Heart left ventricle (tissue), 16 donors: ENCODE data around the gene KEAP1. TPM values are rescaled to one million over a fixed set of nuclear protein-coding genes. Genes with fewer than 3 reads are reported as not detected.

Experiments
- ATAC-seq, 4 donors: fragments of 200-7000 bp; cut with Tn5 transposase; one replicate each; pipeline ENCODE4 v1.9.1; 2020 to 2022; ENCODE audit warnings: moderate library complexity in 4 of 4, mild to moderate bottlenecking in 3 of 4, moderate number of reproducible peaks in 1 of 4
- DNase-seq, 5 donors: peaks; one replicate each; pipeline ENCODE4 v3.0.0-alpha.2; 2020
- H3K27ac ChIP-seq, 12 donors: fragments of 200-600 bp; sonication (generic) in 4 of 12; one replicate each; pipeline versions ENCODE4 v1.5.0 to v1.8.0; 2016 to 2022; ENCODE audit warnings: mild to moderate bottlenecking in 2 of 12
- H3K27me3 ChIP-seq, 9 donors: fragments of 200-600 bp; sonication (generic) in 2 of 9; one replicate each; pipeline versions ENCODE4 v1.5.1 to v1.8.0; 2016 to 2022; ENCODE audit warnings: mild to moderate bottlenecking in 3 of 9
- H3K36me3 ChIP-seq, 9 donors: fragments of 200-600 bp; sonication (generic) in 2 of 9; one replicate each; pipeline versions ENCODE4 v1.5.0 to v1.8.0; 2018 to 2022; ENCODE audit warnings: mild to moderate bottlenecking in 2 of 9
- H3K4me1 ChIP-seq, 12 donors: fragments of 200-600 bp; sonication (generic) in 4 of 12; one replicate each; pipeline versions ENCODE4 v1.5.0 to v1.8.0; 2016 to 2022; ENCODE audit warnings: mild to moderate bottlenecking in 3 of 12
- H3K4me3 ChIP-seq, 12 donors: fragments of 200-600 bp; sonication (generic) in 4 of 12; one replicate each; pipeline versions ENCODE4 v1.5.0 to v1.8.0; 2017 to 2022; ENCODE audit warnings: mild to moderate bottlenecking in 9 of 12, moderate library complexity in 4 of 12
- H3K9me3 ChIP-seq, 12 donors: fragments of 200-600 bp; sonication (generic) in 4 of 12; one replicate each; pipeline versions ENCODE4 v1.5.0 to v1.8.0; 2016 to 2022; ENCODE audit warnings: mild to moderate bottlenecking in 1 of 12
- POLR2A ChIP-seq, 2 donors: fragments of 450-650 bp; IDR thresholded peaks; one replicate each; pipeline ENCODE4 v1.6.1; 2017; ENCODE audit warnings: antibody characterized with exemption in 2 of 2, mild to moderate bottlenecking in 2 of 2, moderate library complexity in 2 of 2
- WGBS, 4 donors: extraction: QIAGEN DNeasy Blood & Tissue Kit in 2 of 4; methylation state at CpG; one replicate each; pipeline versions ENCODE4 v1.1.5 to v1.1.7; 2013 to 2018; 5-methylcytosine and 5-hydroxymethylcytosine counted together
- intact Hi-C, 10 donors: fragments of 100-400 bp; cut with DNase I; formaldehyde crosslinking; loops; one replicate each; pipeline versions ENCODE4 v1.11.1 to v1.14.2; 2022
- polyA plus RNA-seq, 2 donors: library from polyadenylated mRNA; stranded (reverse); fragments of 200-250 nt; gene quantifications; one replicate each; pipeline ENCODE4 v1.2.3, GENCODE V29; 2013
- total RNA-seq, 9 donors: library from RNA; depleted of rRNA in 2 of 9; stranded (reverse); fragments of >200 nt in 2 of 9; fragmentation: NEBNext Ultra II Directional in 3 of 9; extraction: Animal tissue kit (Norgen Biotek cat#: 25700) in 3 of 9; gene quantifications; one replicate each; pipeline versions ENCODE4 v1.1.0 to v1.2.4, GENCODE V29; 2016 to 2023
- TF ChIP-seq, protein P1 (sequence below), 12 donors: fragments of 200-600 bp; sonication (generic) in 4 of 12; IDR thresholded peaks; one replicate each; pipeline versions ENCODE4 v1.5.0 to v1.8.0; 2018 to 2022; ENCODE audit warnings: antibody characterized with exemption in 12 of 12, mild to moderate bottlenecking in 5 of 12
- donor health status: ischemic (EF 13 %, LVEDD 7.1; RV severe dilation, severe dysfunction).
- donor health status: healthy with polysubstance abuse.
- donor health status: DM: no; HTN: yes; CAD: no.
- donor health status: DM: no; HTN: no; CAD: no.
- donor health status: ischemic (EF 25% LVEDD 6.9; RV normal size, moderate dysfunction).
- donor health status: ischemic (EF 25% LVEDD 5.7; RV mildly dilated, moderate dysfunction).
- donor health status: healthy.
- donor health status: DM: yes; HTN: yes; CAD: no.
- donor health status: ischemic (EF 35%, LVEDD 5.7; RV mildly dilated, moderate dysfunction).
- donor health status: nonischemic (EF 11% LVEDD 7.7; RV severe dilation, severe dysfunction).
- donor health status: DM: yes; HTN: yes; CAD: no.
- donor health status: PGD.
- donor health status: ischemic (EF 29% LVEDD 5.4; RV normal size, mild dysfunction).
- donor health status: nonischemic (EF 23%, LVEDD 6.1; RV moderate dilation, normal function).

KEAP1 gene
- total and polyA plus RNA-seq, 11 donors, result 52.8 to 94.2 (median 67.6) TPM

DNA sequence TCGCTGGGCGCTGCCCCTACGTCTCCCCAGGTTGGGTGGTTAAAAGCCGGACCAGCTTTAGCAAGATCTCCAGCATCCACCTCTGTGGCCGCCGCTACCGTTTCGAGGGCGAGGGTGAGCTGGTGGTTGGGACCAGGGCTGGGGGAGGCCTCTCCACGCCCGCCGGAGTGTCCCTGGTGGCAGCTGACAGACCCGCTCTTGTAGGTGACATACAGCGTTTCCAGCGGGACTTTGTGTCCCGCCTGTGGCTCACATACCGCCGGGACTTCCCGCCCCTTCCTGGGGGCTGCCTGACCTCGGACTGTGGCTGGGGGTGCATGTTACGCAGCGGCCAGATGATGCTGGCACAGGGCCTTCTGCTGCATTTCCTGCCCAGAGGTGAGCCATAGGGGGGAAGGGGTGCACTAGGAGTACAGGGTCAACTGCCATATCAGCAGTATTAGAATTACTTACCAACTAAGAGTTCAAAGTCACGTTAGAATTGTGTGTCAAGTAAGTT lies 41.6 kb upstream of the KEAP1 start:
- peak overlapping the region; percentile 71 to 100 (median 95) for H3K4me3 ChIP-seq
- intact Hi-C loops, result loop anchor here in 4 of 10 donors (2.0 to 5.0 kb wide), 2 partner anchors 20 to 43 kb away; partner anchors contain the start of gene KEAP1 (in 2 of the 4)

GRCh38 chr19:10544242-10544752 lies 41.1 kb upstream of the KEAP1 start:
- WGBS, 4 donors, result 21 to 28% (median 25%) methylated on average over 11 to 22 of the region's 22 CpGs
- ATAC-seq (peak in 3 of 4 donors; percentile 28 to 52 (median 29)), DNase-seq (peak in 3 of 5 donors; percentile 38 to 41 (median 39))
- Histone ChIP-seq H3K36me3 (peaks cover 0 to 37% (median 30%) of the 10 kb centered on the region in 9 donors), H3K27me3 (no peaks in the 10 kb centered on the region), H3K27ac (peak overlapping the region; percentile 76 to 99 (median 92)), H3K9me3 (no peaks in the 10 kb centered on the region), H3K4me1 (peaks cover 0 to 24% (median 17%) of the 10 kb centered on the region in 12 donors), H3K4me3 (peak overlapping the region; percentile 71 to 100 (median 95))
- TF ChIP-seq POLR2A (IDR thresholded peaks at IDR 0.05), result no peak
- TF ChIP-seq, protein P1, sequence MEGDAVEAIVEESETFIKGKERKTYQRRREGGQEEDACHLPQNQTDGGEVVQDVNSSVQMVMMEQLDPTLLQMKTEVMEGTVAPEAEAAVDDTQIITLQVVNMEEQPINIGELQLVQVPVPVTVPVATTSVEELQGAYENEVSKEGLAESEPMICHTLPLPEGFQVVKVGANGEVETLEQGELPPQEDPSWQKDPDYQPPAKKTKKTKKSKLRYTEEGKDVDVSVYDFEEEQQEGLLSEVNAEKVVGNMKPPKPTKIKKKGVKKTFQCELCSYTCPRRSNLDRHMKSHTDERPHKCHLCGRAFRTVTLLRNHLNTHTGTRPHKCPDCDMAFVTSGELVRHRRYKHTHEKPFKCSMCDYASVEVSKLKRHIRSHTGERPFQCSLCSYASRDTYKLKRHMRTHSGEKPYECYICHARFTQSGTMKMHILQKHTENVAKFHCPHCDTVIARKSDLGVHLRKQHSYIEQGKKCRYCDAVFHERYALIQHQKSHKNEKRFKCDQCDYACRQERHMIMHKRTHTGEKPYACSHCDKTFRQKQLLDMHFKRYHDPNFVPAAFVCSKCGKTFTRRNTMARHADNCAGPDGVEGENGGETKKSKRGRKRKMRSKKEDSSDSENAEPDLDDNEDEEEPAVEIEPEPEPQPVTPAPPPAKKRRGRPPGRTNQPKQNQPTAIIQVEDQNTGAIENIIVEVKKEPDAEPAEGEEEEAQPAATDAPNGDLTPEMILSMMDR (IDR thresholded peaks at IDR 0.05), result no peak
- intact Hi-C loops, result loop anchor here in 4 of 10 donors (2.0 to 5.0 kb wide), 2 partner anchors 21 to 42 kb away; partner anchors contain the start of gene KEAP1 (in 2 of the 4)

More for the DNA sequence above, 41.6 kb upstream of the KEAP1 start:
- TF ChIP-seq, protein P1 (IDR thresholded peaks at IDR 0.05), result no peak
- no peak for TF ChIP-seq POLR2A (IDR thresholded peaks at IDR 0.05)
- 46 to 65% (median 59%) methylated on average over 13 to 23 of the region's 23 CpGs for WGBS, 4 donors
- H3K27me3 ChIP-seq, result no peaks in the 10 kb centered on the region
- peak overlapping the region in 11 of 12 donors; percentile 84 to 99 (median 93) for H3K27ac ChIP-seq
- peaks cover 0 to 23% (median 17%) of the 10 kb centered on the region in 12 donors for H3K4me1 ChIP-seq
- DNase-seq (no peak), ATAC-seq (peak in 1 of 4 donors; percentile 2)
- peaks cover 0 to 42% (median 35%) of the 10 kb centered on the region in 9 donors for H3K36me3 ChIP-seq
- H3K9me3 ChIP-seq, result no peaks in the 10 kb centered on the region

- peaks cover 0 to 31% (median 23%) of the 10 kb centered on the region in 9 donors for H3K36me3 ChIP-seq
- peak within 1 kb of the TSS; percentile 71 to 100 (median 95) for H3K4me3 ChIP-seq
- ATAC-seq (peak; percentile 52 to 91 (median 88)), DNase-seq (peak; percentile 75 to 91 (median 84))
- no peaks in the 10 kb centered on the region for H3K9me3 ChIP-seq
- WGBS, 4 donors, result 1 to 9% (median 4%) methylated on average over 9 to 79 of the region's 79 CpGs
- no peaks in the 10 kb centered on the region for H3K27me3 ChIP-seq
- H3K27ac ChIP-seq, result peak within 1 kb of the TSS; percentile 76 to 99 (median 92)
- peaks cover 0 to 29% (median 17%) of the 10 kb centered on the region in 12 donors for H3K4me1 ChIP-seq
- TF ChIP-seq, protein P1 (IDR thresholded peaks at IDR 0.05), result no peak
- peak in 1 of 2 donors; percentile 78 for TF ChIP-seq POLR2A (IDR thresholded peaks at IDR 0.05)
- intact Hi-C loops, result loop anchor here in 5 of 10 donors (2.0 to 5.0 kb wide), 3 partner anchors 21 to 41 kb away; partner anchors contain the start of gene KEAP1 (in 4 of the 5)
Measured at GRCh38 chr19:10543420-10544241, 40.5 kb upstream of the KEAP1 start, which contains the start of gene ATG4D. ATG4D (plus strand) TSS chr19:10543904; CDS start chr19:10544091, 187 bp downstream.
